Panc1 (cell line): Measurements from ENCODE around the gene CLGN.

Experiments used
- POLR2AphosphoS5 ChIP-seq: IDR thresholded peaks from 2 replicates; pipeline ENCODE4 v1.6.1; 2012; ENCODE audit warnings: mild to moderate bottlenecking, low read depth, low read length, moderate library complexity
- TCF7L2 ChIP-seq: IDR thresholded peaks from 2 replicates; pipeline ENCODE4 v1.6.1; 2011; ENCODE audit warnings: mild to moderate bottlenecking, low read depth, low read length, inconsistent platforms
- TF ChIP-seq, protein P1 (sequence below): fragments of 450-650 bp; IDR thresholded peaks from 2 replicates; pipeline ENCODE4 v1.5.1; 2017; ENCODE audit warnings: mild to moderate bottlenecking

DNA sequence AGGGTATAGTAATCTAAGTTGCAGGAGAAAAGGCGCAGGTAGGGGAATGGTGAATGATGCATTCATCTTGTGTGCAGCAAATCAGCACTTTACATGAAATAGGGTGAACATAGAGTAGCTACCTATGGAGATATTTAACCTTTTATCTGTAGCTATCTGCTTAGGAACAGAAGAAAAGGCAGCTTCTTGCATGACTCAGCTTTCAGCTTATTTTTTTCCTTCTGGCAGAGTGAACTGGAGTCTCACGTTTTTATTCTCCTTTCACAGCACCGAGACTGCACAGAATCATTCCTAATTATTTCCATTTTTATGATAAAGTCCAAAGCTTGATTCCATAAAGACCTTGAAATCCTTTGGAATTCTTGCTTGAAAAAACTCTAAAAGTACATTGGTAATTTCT is 58.8 kb downstream of the CLGN start:
- TF ChIP-seq POLR2AphosphoS5, result no peak
- TF ChIP-seq, protein P1, sequence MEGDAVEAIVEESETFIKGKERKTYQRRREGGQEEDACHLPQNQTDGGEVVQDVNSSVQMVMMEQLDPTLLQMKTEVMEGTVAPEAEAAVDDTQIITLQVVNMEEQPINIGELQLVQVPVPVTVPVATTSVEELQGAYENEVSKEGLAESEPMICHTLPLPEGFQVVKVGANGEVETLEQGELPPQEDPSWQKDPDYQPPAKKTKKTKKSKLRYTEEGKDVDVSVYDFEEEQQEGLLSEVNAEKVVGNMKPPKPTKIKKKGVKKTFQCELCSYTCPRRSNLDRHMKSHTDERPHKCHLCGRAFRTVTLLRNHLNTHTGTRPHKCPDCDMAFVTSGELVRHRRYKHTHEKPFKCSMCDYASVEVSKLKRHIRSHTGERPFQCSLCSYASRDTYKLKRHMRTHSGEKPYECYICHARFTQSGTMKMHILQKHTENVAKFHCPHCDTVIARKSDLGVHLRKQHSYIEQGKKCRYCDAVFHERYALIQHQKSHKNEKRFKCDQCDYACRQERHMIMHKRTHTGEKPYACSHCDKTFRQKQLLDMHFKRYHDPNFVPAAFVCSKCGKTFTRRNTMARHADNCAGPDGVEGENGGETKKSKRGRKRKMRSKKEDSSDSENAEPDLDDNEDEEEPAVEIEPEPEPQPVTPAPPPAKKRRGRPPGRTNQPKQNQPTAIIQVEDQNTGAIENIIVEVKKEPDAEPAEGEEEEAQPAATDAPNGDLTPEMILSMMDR, result no peak
- no peak for TF ChIP-seq TCF7L2
